ENCODE results near the gene GRK3.
"Not testable (repeated sequence)": the region's sequence is repeated elsewhere in the genome, so short reads cannot be mapped to it uniquely, and the experiment has no call there.

DNA sequence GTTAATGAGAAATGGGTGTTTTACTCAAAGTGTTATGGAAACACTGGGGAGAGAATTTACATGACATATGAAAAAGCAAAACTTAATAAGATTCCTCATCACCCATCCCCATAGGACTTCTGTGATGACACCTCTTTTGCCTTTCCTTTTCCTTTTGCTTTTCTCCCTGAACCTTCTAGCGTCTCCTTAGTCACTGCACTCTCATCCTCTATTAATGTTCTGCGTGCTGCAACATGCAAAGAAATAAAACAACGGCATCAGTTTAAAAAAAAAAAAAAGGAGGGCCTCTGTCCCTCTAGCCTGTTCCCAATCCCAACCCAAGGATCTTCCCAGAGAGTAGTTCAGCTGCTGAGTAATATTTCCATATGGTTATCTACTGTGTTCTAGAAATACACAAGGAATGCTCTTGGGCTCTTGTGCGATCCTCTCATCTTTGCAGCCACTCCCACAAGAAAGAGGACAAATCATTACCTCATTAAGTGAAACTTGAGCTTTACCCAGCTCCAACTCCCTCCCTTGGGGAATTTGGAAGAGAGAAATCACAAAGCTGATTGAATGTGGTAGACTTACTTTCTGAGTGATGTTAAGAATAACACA lies 34.8 kb upstream of the GRK3 start:
- TF ChIP-seq POLR2A, POLR2AphosphoS5 (IDR thresholded peaks at IDR 0.05): not testable (repeated sequence)
- TF ChIP-seq, protein P1, sequence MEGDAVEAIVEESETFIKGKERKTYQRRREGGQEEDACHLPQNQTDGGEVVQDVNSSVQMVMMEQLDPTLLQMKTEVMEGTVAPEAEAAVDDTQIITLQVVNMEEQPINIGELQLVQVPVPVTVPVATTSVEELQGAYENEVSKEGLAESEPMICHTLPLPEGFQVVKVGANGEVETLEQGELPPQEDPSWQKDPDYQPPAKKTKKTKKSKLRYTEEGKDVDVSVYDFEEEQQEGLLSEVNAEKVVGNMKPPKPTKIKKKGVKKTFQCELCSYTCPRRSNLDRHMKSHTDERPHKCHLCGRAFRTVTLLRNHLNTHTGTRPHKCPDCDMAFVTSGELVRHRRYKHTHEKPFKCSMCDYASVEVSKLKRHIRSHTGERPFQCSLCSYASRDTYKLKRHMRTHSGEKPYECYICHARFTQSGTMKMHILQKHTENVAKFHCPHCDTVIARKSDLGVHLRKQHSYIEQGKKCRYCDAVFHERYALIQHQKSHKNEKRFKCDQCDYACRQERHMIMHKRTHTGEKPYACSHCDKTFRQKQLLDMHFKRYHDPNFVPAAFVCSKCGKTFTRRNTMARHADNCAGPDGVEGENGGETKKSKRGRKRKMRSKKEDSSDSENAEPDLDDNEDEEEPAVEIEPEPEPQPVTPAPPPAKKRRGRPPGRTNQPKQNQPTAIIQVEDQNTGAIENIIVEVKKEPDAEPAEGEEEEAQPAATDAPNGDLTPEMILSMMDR (IDR thresholded peaks at IDR 0.05) = not testable (repeated sequence)
